Keratinocyte (primary cell): ENCODE data around the gene RNF13. TPM values are rescaled to one million over a fixed set of nuclear protein-coding genes. Genes with fewer than 3 reads are reported as not detected.
"Not testable (repeated sequence)": the region's sequence is repeated elsewhere in the genome, so short reads cannot be mapped to it uniquely, and the experiment has no call there.

ENCODE experiments used
- DNase-seq: peaks from one replicate; pipeline ENCODE4 v3.0.0-alpha.2; 2011; ENCODE audit warnings: low read depth, missing footprints, low spot score
- FAIRE-seq: peaks from 2 replicates; lab custom pipeline; 2011; peaks lifted over from hg19 to GRCh38; lab: Jason Lieb, UNC
- H2AFZ ChIP-seq: 2 replicates; pipeline ENCODE4 v1.6.0; 2012; ENCODE audit warnings: low read length, control low read depth, inconsistent platforms; ENCODE audit not compliant: control insufficient read depth
- H3K27ac ChIP-seq: 2 replicates; pipeline ENCODE4 v1.5.1; 2011; ENCODE audit warnings: low read length; ENCODE audit not compliant: control insufficient read depth, insufficient read depth
- H3K27me3 ChIP-seq: 3 replicates; pipeline ENCODE4 v1.6.0; 2011; ENCODE audit warnings: low read length; ENCODE audit not compliant: control insufficient read depth, insufficient read depth; ENCODE audit errors: extremely low read depth
- H3K36me3 ChIP-seq, 2 experiments: 2 replicates in 1 of 2; 3 replicates in 1 of 2; pipeline ENCODE4 v1.5.1; 2011; ENCODE audit warnings: low read length in 2 of 2, mild to moderate bottlenecking in 1 of 2; ENCODE audit not compliant: control insufficient read depth in 2 of 2, insufficient read depth in 2 of 2; ENCODE audit errors: extremely low read depth in 1 of 2
- H3K4me1 ChIP-seq: 3 replicates; pipeline ENCODE4 v1.5.1; 2011; ENCODE audit warnings: low read length; ENCODE audit not compliant: control insufficient read depth, insufficient read depth; ENCODE audit errors: extremely low read depth
- H3K4me2 ChIP-seq: 3 replicates; pipeline ENCODE4 v1.6.0; 2011; ENCODE audit warnings: low read depth, low read length; ENCODE audit not compliant: control insufficient read depth, insufficient read depth; ENCODE audit errors: extremely low read depth
- H3K4me3 ChIP-seq, 3 experiments: fragments of 200-600 bp in 1 of 3; sonication (generic) in 1 of 3; 2 replicates in 2 of 3; 3 replicates in 1 of 3; pipeline ENCODE4 v1.5.1; 2011 to 2016; ENCODE audit warnings: low read length in 3 of 3, mild to moderate bottlenecking in 3 of 3, control low read depth in 2 of 3, inconsistent platforms in 1 of 3, low read depth in 1 of 3, mixed read lengths in 1 of 3, mixed run types in 1 of 3, moderate library complexity in 1 of 3; ENCODE audit not compliant: control insufficient read depth in 2 of 3, insufficient read depth in 2 of 3; ENCODE audit errors: extremely low read depth in 1 of 3
- H3K79me2 ChIP-seq: 2 replicates; pipeline ENCODE4 v1.6.0; 2012; ENCODE audit warnings: low read length; ENCODE audit not compliant: control insufficient read depth, insufficient read depth
- H3K9ac ChIP-seq: 3 replicates; pipeline ENCODE4 v1.6.0; 2011; ENCODE audit warnings: low read length; ENCODE audit not compliant: control insufficient read depth, insufficient read depth; ENCODE audit errors: extremely low read depth
- H3K9me1 ChIP-seq: 3 replicates; pipeline ENCODE4 v1.6.0; 2011; ENCODE audit warnings: low read length; ENCODE audit not compliant: control insufficient read depth, insufficient read depth; ENCODE audit errors: extremely low read depth
- H3K9me3 ChIP-seq: 2 replicates; pipeline ENCODE4 v1.5.1; 2012; ENCODE audit warnings: low read depth, low read length; ENCODE audit not compliant: control insufficient read depth
- H4K20me1 ChIP-seq: 3 replicates; pipeline ENCODE4 v1.6.0; 2011; ENCODE audit warnings: low read length; ENCODE audit not compliant: control insufficient read depth, insufficient read depth; ENCODE audit errors: extremely low read depth
- EZH2 ChIP-seq: IDR thresholded peaks from one replicate; pipeline ENCODE4 v1.6.1; 2012; ENCODE audit warnings: inconsistent platforms, mild to moderate bottlenecking, low read length, moderate library complexity
- dilution Hi-C: fragments of 300-500 bp; cut with MboI; formaldehyde crosslinking; loops from one replicate; pipeline ENCODE4 v1.7.0; 2020; ENCODE audit warnings: low sequenced_read_pairs; ENCODE audit not compliant: extremely low pct_ligation_motif_present
- polyA plus RNA-seq, 5 experiments: library from polyadenylated mRNA; depleted of rRNA in 3 of 5; stranded (reverse) in 3 of 5; stranded (forward) in 1 of 5; unstranded in 1 of 5; fragments of >200 nt; gene quantifications; 1 replicate in 1 of 5; 2 replicates in 3 of 5; 3 replicates in 1 of 5; pipeline versions ENCODE4 v1.2.1 to v1.2.3, GENCODE V29; 2011 to 2012; ENCODE audit warnings: missing spikeins in 2 of 5, low read depth in 1 of 5, low replicate concordance in 1 of 5
- TF ChIP-seq, protein P1 (sequence below), 3 experiments: IDR thresholded peaks in 1 of 3; conservative IDR thresholded peaks in 1 of 3; optimal IDR thresholded peaks in 1 of 3; 2 replicates in 2 of 3; 3 replicates in 1 of 3; pipeline versions ENCODE3 to v1.5.1; 2011; ENCODE audit warnings: low read length in 3 of 3, mild to moderate bottlenecking in 3 of 3, moderate library complexity in 2 of 3, control low read depth in 1 of 3, inconsistent platforms in 1 of 3; ENCODE audit not compliant: insufficient read depth in 2 of 3; ENCODE audit errors: extremely low read depth in 1 of 3

Gene RNF13
- polyA plus RNA-seq, 1 donor (not counting 4 experiments of a cell fraction or from before 2014, with no cell fraction given), result 57.4 TPM

DNA sequence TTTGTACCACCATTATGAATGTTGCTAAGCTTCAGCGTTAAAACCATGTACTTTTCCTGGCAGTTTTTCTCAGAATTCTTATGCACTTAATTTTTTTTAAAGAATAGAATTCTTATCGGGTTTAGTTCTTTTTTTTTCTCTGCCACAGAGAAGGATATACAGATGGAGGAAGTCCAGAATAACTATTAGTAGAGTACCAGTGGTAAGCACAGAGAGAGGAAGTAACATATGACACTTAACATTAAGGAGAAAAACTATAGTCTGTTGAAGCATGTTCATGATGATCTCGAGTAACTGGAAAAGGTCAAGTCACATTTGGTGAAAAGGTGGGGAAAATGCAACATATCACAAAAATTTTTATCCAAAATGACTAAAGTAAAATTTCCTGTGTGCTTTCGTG is 68.9 kb downstream of the RNF13 start:
- FAIRE-seq (no peak), DNase-seq (no peak)
- Histone ChIP-seq H3K9me1 (no peaks in the 10 kb centered on the region), H3K36me3 (peaks cover 0 to under 1% of the 10 kb centered on the region in 2 experiments), H3K9ac (no peak overlapping the region), H3K27ac (no peak overlapping the region), H3K9me3 (no peaks in the 10 kb centered on the region), H3K79me2 (no peaks in the 10 kb centered on the region), H4K20me1 (no peaks in the 10 kb centered on the region), H2AFZ (no peak overlapping the region), H3K4me2 (no peak overlapping the region), H3K27me3 (no peaks in the 10 kb centered on the region), H3K4me3 (no peak overlapping the region), H3K4me1 (no peaks in the 10 kb centered on the region)
- dilution Hi-C loops, result no loop called here
- TF ChIP-seq, protein P1, sequence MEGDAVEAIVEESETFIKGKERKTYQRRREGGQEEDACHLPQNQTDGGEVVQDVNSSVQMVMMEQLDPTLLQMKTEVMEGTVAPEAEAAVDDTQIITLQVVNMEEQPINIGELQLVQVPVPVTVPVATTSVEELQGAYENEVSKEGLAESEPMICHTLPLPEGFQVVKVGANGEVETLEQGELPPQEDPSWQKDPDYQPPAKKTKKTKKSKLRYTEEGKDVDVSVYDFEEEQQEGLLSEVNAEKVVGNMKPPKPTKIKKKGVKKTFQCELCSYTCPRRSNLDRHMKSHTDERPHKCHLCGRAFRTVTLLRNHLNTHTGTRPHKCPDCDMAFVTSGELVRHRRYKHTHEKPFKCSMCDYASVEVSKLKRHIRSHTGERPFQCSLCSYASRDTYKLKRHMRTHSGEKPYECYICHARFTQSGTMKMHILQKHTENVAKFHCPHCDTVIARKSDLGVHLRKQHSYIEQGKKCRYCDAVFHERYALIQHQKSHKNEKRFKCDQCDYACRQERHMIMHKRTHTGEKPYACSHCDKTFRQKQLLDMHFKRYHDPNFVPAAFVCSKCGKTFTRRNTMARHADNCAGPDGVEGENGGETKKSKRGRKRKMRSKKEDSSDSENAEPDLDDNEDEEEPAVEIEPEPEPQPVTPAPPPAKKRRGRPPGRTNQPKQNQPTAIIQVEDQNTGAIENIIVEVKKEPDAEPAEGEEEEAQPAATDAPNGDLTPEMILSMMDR (optimal IDR thresholded peaks at IDR 0.05 in 1 of 3, IDR thresholded peaks at IDR 0.05 in 1 of 3, conservative IDR thresholded peaks at IDR 0.05 in 1 of 3; ENCODE audit: extremely low read depth in 1 of 3, insufficient read depth in 2 of 3, low read length in 3 of 3), result no peak
- no peak for TF ChIP-seq EZH2

DNA sequence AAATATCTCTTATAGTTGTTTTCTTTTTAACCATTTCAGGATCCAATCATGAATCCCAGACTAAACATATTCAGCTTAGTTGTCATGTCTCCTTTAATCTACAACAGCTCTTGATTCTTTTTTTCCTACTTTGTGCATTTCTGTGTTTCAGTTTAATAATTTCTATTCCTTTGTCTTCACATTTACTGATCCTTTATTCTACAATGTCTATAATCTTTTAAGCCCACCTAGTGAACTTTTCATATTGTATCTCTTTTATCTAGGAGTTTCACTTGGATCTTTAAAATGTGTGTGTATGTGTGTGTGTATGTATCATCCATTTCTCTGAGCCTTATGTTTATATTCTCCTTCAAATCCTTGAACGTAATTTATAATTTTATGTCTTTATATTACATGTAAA is 70.1 kb downstream of the RNF13 start:
- H3K27ac ChIP-seq, result no peak overlapping the region
- H2AFZ ChIP-seq, result no peak overlapping the region
- H3K9me3 ChIP-seq, result no peaks in the 10 kb centered on the region
- FAIRE-seq, result no peak
- DNase-seq, result no peak
- no peaks in the 10 kb centered on the region for H3K9me1 ChIP-seq
- peaks cover 0 to 2% of the 10 kb centered on the region in 2 experiments for H3K36me3 ChIP-seq
- no peak overlapping the region for H3K9ac ChIP-seq
- TF ChIP-seq, protein P1 (optimal IDR thresholded peaks at IDR 0.05 in 1 of 3, IDR thresholded peaks at IDR 0.05 in 1 of 3, conservative IDR thresholded peaks at IDR 0.05 in 1 of 3; ENCODE audit: extremely low read depth in 1 of 3, insufficient read depth in 2 of 3, low read length in 3 of 3), result no peak
- TF ChIP-seq EZH2, result no peak
- no peaks in the 10 kb centered on the region for H3K4me1 ChIP-seq
- H3K4me2 ChIP-seq, result no peak overlapping the region
- dilution Hi-C loops, result no loop called here
- no peaks in the 10 kb centered on the region for H3K79me2 ChIP-seq
- H3K4me3 ChIP-seq, result no peak overlapping the region
- no peaks in the 10 kb centered on the region for H4K20me1 ChIP-seq
- H3K27me3 ChIP-seq, result no peaks in the 10 kb centered on the region

DNA sequence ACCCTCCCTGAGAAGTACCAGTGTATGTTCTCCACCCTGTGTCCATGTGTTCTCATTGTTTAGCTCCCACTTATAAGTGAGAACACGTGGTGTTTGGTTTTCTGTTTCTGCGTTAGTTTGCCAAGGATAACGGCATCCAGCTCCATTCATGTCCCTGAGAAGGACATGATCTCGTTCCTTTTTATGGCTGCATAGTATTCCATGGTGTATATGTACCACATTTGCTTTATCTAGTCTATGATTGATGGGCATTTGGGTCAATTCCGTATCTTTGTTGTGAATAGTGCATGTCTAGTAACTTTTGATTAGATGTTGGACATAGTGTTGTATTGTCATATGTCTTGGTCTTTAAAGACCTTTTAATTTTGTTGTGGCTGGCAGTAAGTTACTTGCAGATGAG is 70.8 kb downstream of the RNF13 start:
- FAIRE-seq, DNase-seq, H3K27ac ChIP-seq, H3K9me1 ChIP-seq, H3K36me3 ChIP-seq, H3K79me2 ChIP-seq, H3K4me1 ChIP-seq, H3K4me2 ChIP-seq, H3K27me3 ChIP-seq, H2AFZ ChIP-seq, H3K9ac ChIP-seq, H4K20me1 ChIP-seq, dilution Hi-C loops, H3K9me3 ChIP-seq, H3K4me3 ChIP-seq: not testable (repeated sequence)

DNA sequence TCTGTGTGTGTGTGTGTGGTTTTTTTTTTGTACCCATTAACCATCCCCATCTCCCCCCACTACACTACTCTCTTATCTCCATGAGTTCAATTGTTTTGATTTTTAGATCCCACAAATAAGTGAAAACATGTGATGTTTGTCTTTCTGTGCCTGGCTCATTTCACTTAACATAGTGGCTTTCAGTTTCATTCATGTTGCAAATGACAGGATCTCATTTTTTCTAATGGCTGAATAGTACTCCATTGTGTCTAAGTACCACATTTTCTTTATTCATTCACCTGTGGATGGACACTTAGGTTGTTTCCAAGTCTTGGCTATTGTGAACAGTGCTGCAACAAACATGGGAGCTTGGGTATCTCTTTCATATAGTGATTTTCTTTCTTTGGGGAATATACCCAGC is 71.8 kb downstream of the RNF13 start:
- H3K27me3 ChIP-seq, H3K9ac ChIP-seq, dilution Hi-C loops, H3K27ac ChIP-seq, H3K4me1 ChIP-seq, H3K79me2 ChIP-seq, H3K4me2 ChIP-seq, H2AFZ ChIP-seq, H3K4me3 ChIP-seq, H3K9me3 ChIP-seq, H3K36me3 ChIP-seq, H3K9me1 ChIP-seq, DNase-seq, FAIRE-seq, H4K20me1 ChIP-seq: not testable (repeated sequence)
